ACC112 (cell line): ENCODE results near the gene LMF1.

ENCODE experiments used
- H2AFZ ChIP-seq: fragments of 200-600 bp; sonication (generic); one replicate; pipeline ENCODE4 v1.6.0; 2017; ENCODE audit warnings: antibody characterized with exemption, low read length; ENCODE audit not compliant: unreplicated experiment
- H3K27ac ChIP-seq: fragments of 200-600 bp; sonication (generic); 2 replicates; pipeline ENCODE4 v1.5.1; 2014; ENCODE audit warnings: low read depth, mild to moderate bottlenecking, antibody characterized with exemption, low read length, moderate library complexity
- H3K27me3 ChIP-seq: fragments of 200-600 bp; sonication (generic); 2 replicates; pipeline ENCODE4 v1.6.1; 2014; ENCODE audit warnings: mild to moderate bottlenecking, antibody characterized with exemption, low read length, moderate library complexity, mixed read lengths; ENCODE audit not compliant: insufficient read depth
- H3K36me3 ChIP-seq: fragments of 200-600 bp; sonication (generic); 2 replicates; pipeline ENCODE4 v1.6.1; 2016; ENCODE audit warnings: mild to moderate bottlenecking, antibody characterized with exemption, low read length, moderate library complexity, mixed read lengths; ENCODE audit not compliant: insufficient read depth
- H3K4me1 ChIP-seq: fragments of 200-600 bp; sonication (generic); one replicate; pipeline ENCODE4 v1.6.1; 2016; ENCODE audit warnings: low read length, mixed read lengths; ENCODE audit not compliant: insufficient read depth, unreplicated experiment, control insufficient read depth
- H3K4me3 ChIP-seq: fragments of 200-600 bp; sonication (generic); 2 replicates; pipeline ENCODE4 v1.5.1; 2014; ENCODE audit warnings: mild to moderate bottlenecking, low read depth, low read length
- H3K79me2 ChIP-seq: fragments of 200-600 bp; sonication (generic); one replicate; pipeline ENCODE4 v1.6.0; 2016; ENCODE audit warnings: low read length; ENCODE audit not compliant: control insufficient read depth, unreplicated experiment, insufficient read depth

Gene LMF1

DNA sequence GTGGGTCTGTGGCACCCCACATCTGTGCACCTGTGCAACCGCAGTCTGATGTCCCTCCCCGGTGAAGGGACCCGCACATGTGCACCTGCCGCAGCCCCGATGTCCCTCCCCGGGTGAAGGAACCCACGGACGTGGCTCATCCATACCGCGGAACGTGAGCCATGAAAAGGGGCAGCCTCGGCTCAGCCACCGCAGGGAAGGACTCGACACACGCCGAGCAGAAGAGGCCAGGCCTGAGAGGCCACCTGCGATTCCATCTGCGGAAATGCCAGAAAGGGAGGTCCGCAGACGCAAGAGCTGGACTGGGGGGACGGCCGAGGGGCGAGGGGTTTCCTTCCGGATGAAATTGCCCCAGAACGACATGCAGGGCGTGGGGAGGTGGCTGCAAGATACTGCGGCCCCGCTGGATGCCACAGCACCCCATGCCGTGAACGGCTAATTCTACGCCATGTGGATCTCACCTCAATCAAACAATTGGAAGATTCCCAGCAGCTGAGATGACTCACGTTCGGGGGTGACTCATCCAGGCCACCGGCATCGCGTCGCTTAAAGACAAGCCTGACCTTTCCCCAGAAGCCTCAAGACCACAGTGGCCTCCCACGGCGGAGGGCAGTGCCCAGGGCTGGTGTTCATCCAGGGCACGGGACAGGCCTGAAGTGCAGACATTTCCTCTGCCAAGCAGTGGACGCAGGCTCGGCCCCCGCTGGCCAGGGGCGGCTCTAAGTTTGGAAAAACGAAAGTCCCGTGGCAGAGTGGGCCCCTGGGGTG is 31.8 kb upstream of the LMF1 start:
- peaks cover 26% of the 10 kb centered on the region for H3K4me1 ChIP-seq
- 0 out of 2 replicates have a peak overlapping the region, but pooled peaks have one; percentile 19 for H3K27ac ChIP-seq
- H3K36me3 ChIP-seq: no peaks in the 10 kb centered on the region
- no peaks in the 10 kb centered on the region for H3K79me2 ChIP-seq
- H3K4me3 ChIP-seq: peak overlapping the region; percentile 50
- no peak overlapping the region for H2AFZ ChIP-seq
- peaks cover 7% of the 10 kb centered on the region; the same call in 1 of the 2 replicates for H3K27me3 ChIP-seq

DNA sequence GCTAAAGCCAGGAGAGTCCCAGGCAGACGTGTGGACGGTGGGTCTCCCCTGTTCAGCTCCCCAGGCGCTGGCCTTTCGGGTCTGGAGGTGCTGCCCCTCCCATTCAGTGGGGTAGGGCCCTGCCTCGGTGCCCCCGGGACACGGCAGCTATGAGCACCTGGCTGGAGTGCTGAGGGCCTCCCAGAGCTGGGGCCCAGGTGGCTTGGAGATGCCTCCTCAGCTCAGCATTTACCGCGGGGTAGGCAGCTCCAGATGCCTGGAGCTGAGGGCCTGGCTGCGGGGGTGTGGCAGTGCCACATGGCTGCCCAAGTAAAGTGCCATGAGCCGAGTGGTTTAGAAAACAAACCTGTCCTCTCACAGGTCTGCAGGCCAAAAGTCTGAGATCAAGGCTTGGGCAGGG is 30.3 kb upstream of the LMF1 start:
- Histone ChIP-seq H2AFZ (no peak overlapping the region), H3K36me3 (no peaks in the 10 kb centered on the region), H3K4me1 (peaks cover 33% of the 10 kb centered on the region), H3K4me3 (no peak overlapping the region), H3K27me3 (peaks cover 18% of the 10 kb centered on the region), H3K79me2 (no peaks in the 10 kb centered on the region), H3K27ac (no peak overlapping the region)

DNA sequence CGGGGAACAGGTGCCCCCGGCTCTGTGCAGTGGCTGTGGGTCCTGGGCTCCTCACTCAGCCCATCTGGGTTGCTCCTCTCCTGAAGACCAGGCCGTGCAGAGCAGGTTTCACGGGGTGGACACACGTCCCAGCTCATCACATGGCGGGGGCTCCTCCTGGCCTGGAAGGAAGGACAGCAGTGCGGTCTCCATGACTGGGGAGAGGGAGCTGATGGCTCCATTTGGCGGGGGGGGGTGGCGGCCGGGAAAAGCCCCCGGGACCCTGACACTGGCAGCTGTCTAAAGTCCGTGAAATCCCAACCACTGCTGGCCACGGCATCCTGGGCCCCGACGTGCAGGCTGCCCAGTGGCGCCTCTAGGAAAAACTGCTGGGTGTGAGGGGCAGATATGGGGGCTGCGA is 29.8 kb upstream of the LMF1 start:
- Histone ChIP-seq H3K4me1 (peaks cover 33% of the 10 kb centered on the region), H3K27ac (no peak overlapping the region), H2AFZ (no peak overlapping the region), H3K36me3 (no peaks in the 10 kb centered on the region), H3K27me3 (peaks cover 20% of the 10 kb centered on the region), H3K79me2 (no peaks in the 10 kb centered on the region), H3K4me3 (no peak overlapping the region)

DNA sequence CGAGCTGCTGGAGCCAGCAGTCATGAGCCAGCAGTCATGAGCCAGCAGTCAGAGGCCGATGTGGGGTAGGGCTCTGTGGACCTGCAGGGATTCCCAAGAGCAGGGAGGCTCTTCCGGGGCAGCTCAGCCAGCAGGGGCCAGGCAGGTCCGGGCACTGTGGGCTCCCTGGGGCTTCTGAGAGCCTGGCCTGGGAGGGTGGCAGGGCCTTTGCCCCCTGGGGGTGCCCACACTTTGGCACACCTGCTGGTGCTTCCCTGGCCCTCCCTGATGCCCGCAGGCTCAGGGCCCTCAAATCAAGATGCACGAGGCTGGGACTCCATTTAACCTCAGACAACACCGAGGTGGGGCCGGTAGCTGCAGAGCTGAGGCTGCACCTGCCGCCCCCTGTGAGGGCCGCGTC is 28.9 kb upstream of the LMF1 start:
- H3K4me3 ChIP-seq: no peak overlapping the region
- no peaks in the 10 kb centered on the region for H3K79me2 ChIP-seq
- peaks cover 23% of the 10 kb centered on the region for H3K27me3 ChIP-seq

DNA sequence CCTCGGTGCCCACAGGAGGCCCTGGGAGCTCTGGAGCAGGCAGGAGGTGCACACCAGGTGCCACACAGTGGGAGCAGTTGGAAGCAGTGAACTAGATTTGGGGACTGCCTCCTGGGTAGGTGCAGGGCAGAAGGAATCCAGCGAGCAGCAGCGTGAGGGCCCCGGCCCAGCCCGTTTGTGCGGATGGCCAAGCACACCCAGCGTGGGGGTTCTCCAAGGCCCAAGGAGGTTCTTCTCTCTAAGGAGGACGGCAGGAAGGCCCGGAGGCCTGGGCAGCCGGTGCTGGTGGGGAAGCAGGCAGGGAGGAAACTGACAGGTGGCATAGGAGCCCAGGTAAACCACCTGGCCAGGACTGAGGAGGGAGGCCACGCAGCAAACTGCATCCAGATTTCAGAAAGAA is 27.8 kb upstream of the LMF1 start:
- H3K27me3 ChIP-seq: peaks cover 23% of the 10 kb centered on the region
- H3K27ac ChIP-seq: no peak overlapping the region

More for the DNA sequence above, 28.9 kb upstream of the LMF1 start:
- Histone ChIP-seq H3K4me1 (peaks cover 33% of the 10 kb centered on the region), H3K27ac (no peak overlapping the region), H2AFZ (no peak overlapping the region), H3K36me3 (no peaks in the 10 kb centered on the region)

DNA sequence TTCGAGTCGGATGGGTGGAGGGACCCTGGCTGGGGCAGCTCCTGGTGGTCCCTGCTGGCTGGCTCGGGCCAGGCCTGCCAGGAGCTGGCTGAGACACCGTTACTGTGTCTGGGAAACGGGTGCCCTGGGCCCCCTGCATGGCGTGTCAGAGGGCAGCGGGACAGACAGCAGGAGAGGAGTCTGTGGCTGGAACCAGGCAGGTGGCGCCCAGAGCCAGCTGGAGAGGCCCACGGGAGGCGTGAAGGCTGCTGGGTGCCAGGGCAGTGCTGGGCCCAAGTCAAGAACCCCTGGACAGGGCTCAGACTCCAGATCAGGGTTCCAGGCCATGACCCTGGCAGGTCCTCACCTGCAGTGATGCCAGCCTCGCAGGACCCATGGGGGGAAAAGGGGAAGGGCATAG is 27.4 kb upstream of the LMF1 start:
- H3K27ac ChIP-seq: no peak overlapping the region
- peaks cover 23% of the 10 kb centered on the region for H3K27me3 ChIP-seq
- peaks cover 19% of the 10 kb centered on the region for H3K4me1 ChIP-seq
- H3K4me3 ChIP-seq: no peak overlapping the region
- H3K79me2 ChIP-seq: no peaks in the 10 kb centered on the region
- no peak overlapping the region for H2AFZ ChIP-seq
- no peaks in the 10 kb centered on the region for H3K36me3 ChIP-seq

More for the DNA sequence above, 27.8 kb upstream of the LMF1 start:
- Histone ChIP-seq H3K36me3 (no peaks in the 10 kb centered on the region), H3K79me2 (no peaks in the 10 kb centered on the region), H3K4me1 (peaks cover 23% of the 10 kb centered on the region), H3K4me3 (no peak overlapping the region), H2AFZ (no peak overlapping the region)

DNA sequence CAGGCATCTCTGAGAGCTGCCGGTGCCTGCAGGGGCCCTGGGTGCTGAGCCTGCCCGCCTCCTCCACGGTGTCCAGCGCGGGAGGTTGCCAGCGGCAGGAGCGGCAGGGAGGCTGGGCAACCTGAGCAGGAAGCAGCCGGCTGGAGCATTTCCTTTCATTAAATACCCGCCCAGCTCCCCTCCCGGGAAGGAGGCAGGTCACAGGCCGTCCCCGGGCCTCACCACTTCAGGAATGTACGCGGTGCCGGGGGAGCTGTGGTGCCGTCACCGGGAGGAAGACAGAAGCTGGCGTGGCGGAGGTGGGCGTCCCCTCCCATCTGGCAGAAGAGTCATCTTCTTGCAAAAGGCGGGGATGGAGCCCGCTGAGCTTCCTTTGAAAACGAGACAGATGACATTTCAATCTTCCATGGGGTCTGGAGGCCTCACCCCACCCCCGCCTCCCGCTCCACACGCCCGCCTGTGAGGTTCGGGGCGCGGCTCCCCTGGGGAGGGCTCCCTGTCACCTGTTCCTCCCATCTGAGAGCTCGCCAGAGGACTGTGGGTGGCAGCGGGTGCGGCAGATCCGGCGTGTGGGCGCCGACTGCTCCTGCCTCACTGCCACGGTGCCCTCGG is 26.8 kb upstream of the LMF1 start:
- Histone ChIP-seq H3K4me3 (peak overlapping the region; percentile 53; the same call in 1 of the 2 replicates), H3K4me1 (peaks cover 14% of the 10 kb centered on the region), H3K79me2 (no peaks in the 10 kb centered on the region), H2AFZ (peak overlapping the region; percentile 60), H3K27ac (no peak overlapping the region), H3K27me3 (peaks cover 23% of the 10 kb centered on the region), H3K36me3 (no peaks in the 10 kb centered on the region)

DNA sequence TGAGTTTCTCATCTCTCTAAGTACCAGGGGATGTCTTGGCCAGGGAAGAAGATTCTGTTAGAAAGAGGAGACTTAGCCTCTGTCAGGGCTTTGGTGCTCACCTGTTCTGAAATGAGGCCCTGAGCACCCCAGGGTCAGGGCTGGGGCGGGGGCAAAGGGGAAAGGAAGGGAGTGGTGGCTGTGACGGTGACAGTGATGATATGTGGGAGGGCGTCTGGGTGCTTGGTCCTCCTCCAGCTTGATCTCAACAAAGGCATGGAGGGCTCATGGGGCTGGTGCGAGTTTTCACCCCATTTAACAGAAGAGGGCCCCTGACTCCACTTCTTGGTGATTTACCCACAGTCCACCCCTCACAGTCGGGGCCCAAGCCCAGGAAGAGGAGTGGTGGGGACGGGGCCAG is 25.9 kb upstream of the LMF1 start:
- Histone ChIP-seq H3K4me3 (no peak overlapping the region), H3K27ac (no peak overlapping the region), H2AFZ (no peak overlapping the region)

DNA sequence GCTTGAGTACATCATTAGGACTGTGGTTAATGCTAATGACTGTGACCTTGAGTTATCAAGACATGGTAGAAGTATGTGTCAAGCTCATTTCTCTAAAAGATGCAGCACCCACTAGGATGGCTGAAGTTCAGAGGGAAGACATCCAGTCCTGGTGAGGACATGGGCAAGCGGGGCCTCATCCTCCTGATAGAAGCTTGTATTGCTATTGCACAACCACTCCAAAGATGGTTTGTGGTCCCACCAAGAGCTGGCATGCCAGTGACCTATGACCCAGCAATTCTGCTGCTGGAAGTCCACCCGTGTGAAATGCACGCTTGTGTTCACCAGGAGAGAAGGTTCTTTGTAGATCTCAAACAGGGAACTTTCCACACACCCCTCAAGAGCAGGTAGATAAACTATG is 25.0 kb upstream of the LMF1 start:
- peaks cover 19% of the 10 kb centered on the region for H3K27me3 ChIP-seq
- H2AFZ ChIP-seq: no peak overlapping the region
- H3K4me1 ChIP-seq: peaks cover 11% of the 10 kb centered on the region
- no peak overlapping the region for H3K4me3 ChIP-seq
- no peaks in the 10 kb centered on the region for H3K79me2 ChIP-seq
- no peaks in the 10 kb centered on the region for H3K36me3 ChIP-seq
- no peak overlapping the region for H3K27ac ChIP-seq

More for the DNA sequence above, 25.9 kb upstream of the LMF1 start:
- Histone ChIP-seq H3K4me1 (peaks cover 11% of the 10 kb centered on the region), H3K36me3 (no peaks in the 10 kb centered on the region), H3K27me3 (peaks cover 22% of the 10 kb centered on the region), H3K79me2 (no peaks in the 10 kb centered on the region)

DNA sequence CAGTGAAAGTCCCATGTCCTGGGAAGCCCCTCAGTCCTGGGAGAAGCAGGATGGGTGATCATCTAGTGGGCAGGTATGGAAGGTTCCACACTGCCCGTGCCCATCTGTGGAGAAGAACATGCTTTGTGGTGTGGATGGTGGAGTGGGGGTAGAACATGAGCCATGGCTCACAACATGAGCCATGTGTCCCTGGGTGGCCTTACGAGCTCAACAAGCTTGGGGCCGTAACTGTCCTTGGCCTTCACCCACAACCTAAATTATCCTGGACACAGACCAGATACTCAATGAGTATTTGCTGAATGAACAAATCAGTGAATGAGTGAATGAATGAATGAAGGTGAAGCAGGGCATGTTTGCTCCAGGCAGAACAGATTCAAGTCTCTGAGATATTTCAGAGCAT is 24.3 kb upstream of the LMF1 start:
- Histone ChIP-seq H3K4me1 (peaks cover 11% of the 10 kb centered on the region), H3K4me3 (no peak overlapping the region), H3K27ac (no peak overlapping the region), H3K27me3 (peaks cover 19% of the 10 kb centered on the region), H3K79me2 (no peaks in the 10 kb centered on the region), H2AFZ (no peak overlapping the region), H3K36me3 (no peaks in the 10 kb centered on the region)

DNA sequence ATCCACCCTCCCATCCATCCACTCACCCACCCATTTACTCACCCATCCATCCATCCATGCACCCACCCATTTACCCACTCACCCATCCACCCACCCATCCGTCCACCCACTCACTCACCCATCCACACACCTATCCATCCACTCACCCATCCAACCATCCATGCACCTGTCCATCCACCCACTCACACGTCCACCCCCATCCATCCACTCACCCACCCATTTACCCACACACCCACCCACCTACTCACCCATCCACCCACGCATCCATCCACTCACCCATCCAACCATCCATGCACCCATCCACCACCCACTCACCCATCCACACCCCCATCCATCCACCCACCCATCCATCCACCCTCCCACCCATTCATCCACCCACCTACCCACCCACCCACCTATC is 22.9 kb upstream of the LMF1 start:
- Histone ChIP-seq H3K79me2 (no peaks in the 10 kb centered on the region), H3K27me3 (peaks cover 19% of the 10 kb centered on the region), H3K4me1 (peaks cover 11% of the 10 kb centered on the region), H3K4me3 (no peak overlapping the region), H3K36me3 (no peaks in the 10 kb centered on the region), H2AFZ (no peak overlapping the region), H3K27ac (no peak overlapping the region)
